ENCODE measurements around the gene TEX14. TPM values are rescaled to one million over a fixed set of nuclear protein-coding genes. Genes with fewer than 3 reads are reported as not detected.

Gene TEX14
- polyA plus RNA-seq, 1 of the 3 experiments (the other 2 are of a cell fraction), result 0.02 TPM

GRCh38 chr17:58574025-58574424 lies 117.8 kb downstream of the TEX14 start:
- no peak overlapping the region for H3K9ac ChIP-seq
- no peak for DNase-seq
- H4K20me1 ChIP-seq (ENCODE audit: insufficient read depth), result no peaks in the 10 kb centered on the region
- POLR2A ChIA-PET, result no interaction called here
- no peaks in the 10 kb centered on the region for H3K79me2 ChIP-seq (ENCODE audit: insufficient read depth)
- CTCF ChIA-PET, result interaction anchor here (1.2 to 4.9 kb wide), 4 partner anchors 13 to 431 kb away, joined by 3 to 34 read pairs (median 7); no protein-coding TSS in a partner anchor
- H3K9me3 ChIP-seq, result no peaks in the 10 kb centered on the region
- H3K4me2 ChIP-seq, result no peak overlapping the region
- TF ChIP-seq MEF2A (IDR thresholded peaks at IDR 0.05; ENCODE audit: borderline replicate concordance, low read depth), result no peak
- no peak for TF ChIP-seq POLR2AphosphoS5 (IDR thresholded peaks at IDR 0.05; ENCODE audit: low read depth, low read length)
- TF ChIP-seq REST (IDR thresholded peaks at IDR 0.05; ENCODE audit: low read depth, low read length), result no peak
- TF ChIP-seq SMC3 (IDR thresholded peaks at IDR 0.05; ENCODE audit: low read depth, low read length), result no peak
- TF ChIP-seq IRF3 (IDR thresholded peaks at IDR 0.05; ENCODE audit: low read depth, low read length), result no peak
- no peak for TF ChIP-seq USF1 (IDR thresholded peaks at IDR 0.05; ENCODE audit: borderline replicate concordance, low read depth)
- no peaks in the 10 kb centered on the region for H3K36me3 ChIP-seq (replicated peaks in 1 of 2; ENCODE audit: control insufficient read depth in 1 of 2, insufficient read depth in 2 of 2, low read length in 1 of 2)
- no peaks in the 10 kb centered on the region for H3K27me3 ChIP-seq (ENCODE audit: insufficient read depth)
- H3F3A ChIP-seq (replicated peaks; ENCODE audit: insufficient read depth), result no peaks in the 10 kb centered on the region
- no peaks in the 10 kb centered on the region for H3K4me1 ChIP-seq (ENCODE audit: control insufficient read depth in 1 of 2, insufficient read depth in 2 of 2, low read depth in 1 of 2, low read length in 1 of 2)
- no peak overlapping the region for H3K27ac ChIP-seq (ENCODE audit: low read depth in 2 of 2, low read length in 1 of 2)
- 79% methylated on average over 4 of the region's 4 CpGs for WGBS (ENCODE audit: low lambda C conversion rate)
- H3K4me3 ChIP-seq (ENCODE audit: low read depth in 2 of 2, low read length in 1 of 2), result no peak overlapping the region
- H3K9me2 ChIP-seq, result no peaks in the 10 kb centered on the region
- H2AFZ ChIP-seq (ENCODE audit: low read depth), result no peak overlapping the region

GRCh38 chr17:58572846-58573245 lies 119.0 kb downstream of the TEX14 start:
- H4K20me1 ChIP-seq (ENCODE audit: insufficient read depth), result no peaks in the 10 kb centered on the region
- H3K36me3 ChIP-seq (replicated peaks in 1 of 2; ENCODE audit: control insufficient read depth in 1 of 2, insufficient read depth in 2 of 2, low read length in 1 of 2), result no peaks in the 10 kb centered on the region
- no peaks in the 10 kb centered on the region for H3K79me2 ChIP-seq (ENCODE audit: insufficient read depth)
- no peak overlapping the region for H3K4me2 ChIP-seq
- 67% methylated on average over 3 of the region's 3 CpGs for WGBS (ENCODE audit: low lambda C conversion rate)
- no peak for DNase-seq
- no peaks in the 10 kb centered on the region for H3K4me1 ChIP-seq (ENCODE audit: control insufficient read depth in 1 of 2, insufficient read depth in 2 of 2, low read depth in 1 of 2, low read length in 1 of 2)
- H3K27me3 ChIP-seq (ENCODE audit: insufficient read depth), result no peaks in the 10 kb centered on the region
- H3F3A ChIP-seq (replicated peaks; ENCODE audit: insufficient read depth), result no peaks in the 10 kb centered on the region
- H3K4me3 ChIP-seq (ENCODE audit: low read depth in 2 of 2, low read length in 1 of 2), result no peak overlapping the region
- no peak overlapping the region for H3K9ac ChIP-seq
- no peak overlapping the region for H2AFZ ChIP-seq (ENCODE audit: low read depth)
- ChIA-PET POLR2A (interaction anchor here (1.2 kb wide), 1 partner anchor 59 kb away, joined by 3 read pairs; no protein-coding TSS in a partner anchor), CTCF (interaction anchor here (0.9 to 4.9 kb wide), 5 partner anchors 14 to 432 kb away, joined by 3 to 34 read pairs (median 5); no protein-coding TSS in a partner anchor)
- H3K27ac ChIP-seq (ENCODE audit: low read depth in 2 of 2, low read length in 1 of 2), result no peak overlapping the region
- no peaks in the 10 kb centered on the region for H3K9me2 ChIP-seq
- no peaks in the 10 kb centered on the region for H3K9me3 ChIP-seq
- TF ChIP-seq RXRA (IDR thresholded peaks at IDR 0.05; ENCODE audit: borderline replicate concordance, low read depth), result no peak

All from SK-N-SH (cell line).